WTC11 (cell line): Measurements from ENCODE around the gene NTRK3.

Experiments used
- EMX1 ChIP-seq: fragments of 250-450 bp; sonication (Bioruptor Pico); IDR thresholded peaks from 2 replicates; pipeline ENCODE4 v1.8.0; 2021; ENCODE audit warnings: mild to moderate bottlenecking
- GABPB1 ChIP-seq: sonication (generic); formaldehyde crosslinking; IDR thresholded peaks from 2 replicates; pipeline ENCODE4 v1.8.1; 2023; ENCODE audit warnings: mild to moderate bottlenecking, missing genetic modification reagents
- IRF2 ChIP-seq: sonication (generic); formaldehyde crosslinking; IDR thresholded peaks from 2 replicates; pipeline ENCODE4 v1.8.0; 2022; ENCODE audit warnings: low read depth, missing genetic modification reagents, borderline replicate concordance
- JUN ChIP-seq: sonication (generic); formaldehyde crosslinking; IDR thresholded peaks from 2 replicates; pipeline ENCODE4 v1.8.0; 2023; ENCODE audit warnings: mild to moderate bottlenecking, missing genetic modification reagents
- KAT7 ChIP-seq: sonication (generic); formaldehyde crosslinking; IDR thresholded peaks from 2 replicates; pipeline ENCODE4 v1.8.1; 2023; ENCODE audit warnings: missing genetic modification reagents, mild to moderate bottlenecking, borderline replicate concordance
- NFATC4 ChIP-seq: fragments of 250-450 bp; sonication (Bioruptor Pico); IDR thresholded peaks from 2 replicates; pipeline ENCODE4 v1.9.0; 2021; ENCODE audit warnings: mild to moderate bottlenecking
- PRDM15 ChIP-seq: sonication (generic); formaldehyde crosslinking; IDR thresholded peaks from 2 replicates; pipeline ENCODE4 v1.8.0; 2022; ENCODE audit warnings: missing genetic modification reagents
- SMAD3 ChIP-seq: sonication (generic); formaldehyde crosslinking; IDR thresholded peaks from 2 replicates; pipeline ENCODE4 v1.8.0; 2022; ENCODE audit warnings: missing genetic modification reagents, mild to moderate bottlenecking, borderline replicate concordance
- SMAD4 ChIP-seq: sonication (generic); formaldehyde crosslinking; IDR thresholded peaks from 2 replicates; pipeline ENCODE4 v1.8.0; 2022; ENCODE audit warnings: mild to moderate bottlenecking, missing genetic modification reagents
- TEAD1 ChIP-seq: sonication (generic); formaldehyde crosslinking; IDR thresholded peaks from 2 replicates; pipeline ENCODE4 v1.8.0; 2022; ENCODE audit warnings: mild to moderate bottlenecking, missing genetic modification reagents
- ZNF396 ChIP-seq: fragments of 250-450 bp; sonication (Bioruptor Pico); IDR thresholded peaks from 2 replicates; pipeline ENCODE4 v1.8.0; 2021; ENCODE audit warnings: mild to moderate bottlenecking, moderate library complexity, borderline replicate concordance
- TF ChIP-seq, protein P1 (sequence below): fragments of 200-600 bp; IDR thresholded peaks from 2 replicates; pipeline ENCODE4 v1.8.0; 2022; ENCODE audit warnings: antibody characterized with exemption
- TF ChIP-seq, protein P2 (sequence below): fragments of 250-450 bp; sonication (Bioruptor Pico); IDR thresholded peaks from 2 replicates; pipeline ENCODE4 v2.1.2; 2022; ENCODE audit warnings: mild to moderate bottlenecking, moderate library complexity
- TF ChIP-seq, protein P3 (sequence below): sonication (generic); formaldehyde crosslinking; IDR thresholded peaks from 2 replicates; pipeline ENCODE4 v1.8.0; 2022; ENCODE audit warnings: mild to moderate bottlenecking, missing genetic modification reagents

- no peak for TF ChIP-seq GABPB1 (CRISPR knock-in tag)
- TF ChIP-seq TEAD1 (CRISPR knock-in tag), result no peak
- TF ChIP-seq, protein P1, sequence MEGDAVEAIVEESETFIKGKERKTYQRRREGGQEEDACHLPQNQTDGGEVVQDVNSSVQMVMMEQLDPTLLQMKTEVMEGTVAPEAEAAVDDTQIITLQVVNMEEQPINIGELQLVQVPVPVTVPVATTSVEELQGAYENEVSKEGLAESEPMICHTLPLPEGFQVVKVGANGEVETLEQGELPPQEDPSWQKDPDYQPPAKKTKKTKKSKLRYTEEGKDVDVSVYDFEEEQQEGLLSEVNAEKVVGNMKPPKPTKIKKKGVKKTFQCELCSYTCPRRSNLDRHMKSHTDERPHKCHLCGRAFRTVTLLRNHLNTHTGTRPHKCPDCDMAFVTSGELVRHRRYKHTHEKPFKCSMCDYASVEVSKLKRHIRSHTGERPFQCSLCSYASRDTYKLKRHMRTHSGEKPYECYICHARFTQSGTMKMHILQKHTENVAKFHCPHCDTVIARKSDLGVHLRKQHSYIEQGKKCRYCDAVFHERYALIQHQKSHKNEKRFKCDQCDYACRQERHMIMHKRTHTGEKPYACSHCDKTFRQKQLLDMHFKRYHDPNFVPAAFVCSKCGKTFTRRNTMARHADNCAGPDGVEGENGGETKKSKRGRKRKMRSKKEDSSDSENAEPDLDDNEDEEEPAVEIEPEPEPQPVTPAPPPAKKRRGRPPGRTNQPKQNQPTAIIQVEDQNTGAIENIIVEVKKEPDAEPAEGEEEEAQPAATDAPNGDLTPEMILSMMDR, result no peak
- no peak for TF ChIP-seq JUN (CRISPR knock-in tag)
- no peak for TF ChIP-seq SMAD4 (CRISPR knock-in tag)
- no peak for TF ChIP-seq KAT7 (CRISPR knock-in tag)
- TF ChIP-seq, protein P2, sequence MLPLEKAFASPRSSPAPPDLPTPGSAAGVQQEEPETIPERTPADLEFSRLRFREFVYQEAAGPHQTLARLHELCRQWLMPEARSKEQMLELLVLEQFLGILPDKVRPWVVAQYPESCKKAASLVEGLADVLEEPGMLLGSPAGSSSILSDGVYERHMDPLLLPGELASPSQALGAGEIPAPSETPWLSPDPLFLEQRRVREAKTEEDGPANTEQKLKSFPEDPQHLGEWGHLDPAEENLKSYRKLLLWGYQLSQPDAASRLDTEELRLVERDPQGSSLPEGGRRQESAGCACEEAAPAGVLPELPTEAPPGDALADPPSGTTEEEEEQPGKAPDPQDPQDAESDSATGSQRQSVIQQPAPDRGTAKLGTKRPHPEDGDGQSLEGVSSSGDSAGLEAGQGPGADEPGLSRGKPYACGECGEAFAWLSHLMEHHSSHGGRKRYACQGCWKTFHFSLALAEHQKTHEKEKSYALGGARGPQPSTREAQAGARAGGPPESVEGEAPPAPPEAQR (CRISPR knock-in tag), result no peak
- no peak for TF ChIP-seq PRDM15 (CRISPR knock-in tag)
- no peak for TF ChIP-seq IRF2 (CRISPR knock-in tag)
- no peak for TF ChIP-seq ZNF396 (CRISPR knock-in tag)
- no peak for TF ChIP-seq NFATC4 (CRISPR knock-in tag)
- TF ChIP-seq EMX1 (CRISPR knock-in tag), result no peak
- TF ChIP-seq, protein P3, sequence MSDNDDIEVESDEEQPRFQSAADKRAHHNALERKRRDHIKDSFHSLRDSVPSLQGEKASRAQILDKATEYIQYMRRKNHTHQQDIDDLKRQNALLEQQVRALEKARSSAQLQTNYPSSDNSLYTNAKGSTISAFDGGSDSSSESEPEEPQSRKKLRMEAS (CRISPR knock-in tag), result no peak
- no peak for TF ChIP-seq SMAD3 (CRISPR knock-in tag)
Measured at GRCh38 chr15:88069561-88069960, 187.0 kb downstream of the NTRK3 start.
